ENCODE results near the gene IGSF3.
"Not testable (repeated sequence)": the region's sequence is repeated elsewhere in the genome, so short reads cannot be mapped to it uniquely, and the experiment has no call there.

GRCh38 chr1:116657836-116658235 lies 9.7 kb downstream of the IGSF3 start:
- TF ChIP-seq, protein P1, sequence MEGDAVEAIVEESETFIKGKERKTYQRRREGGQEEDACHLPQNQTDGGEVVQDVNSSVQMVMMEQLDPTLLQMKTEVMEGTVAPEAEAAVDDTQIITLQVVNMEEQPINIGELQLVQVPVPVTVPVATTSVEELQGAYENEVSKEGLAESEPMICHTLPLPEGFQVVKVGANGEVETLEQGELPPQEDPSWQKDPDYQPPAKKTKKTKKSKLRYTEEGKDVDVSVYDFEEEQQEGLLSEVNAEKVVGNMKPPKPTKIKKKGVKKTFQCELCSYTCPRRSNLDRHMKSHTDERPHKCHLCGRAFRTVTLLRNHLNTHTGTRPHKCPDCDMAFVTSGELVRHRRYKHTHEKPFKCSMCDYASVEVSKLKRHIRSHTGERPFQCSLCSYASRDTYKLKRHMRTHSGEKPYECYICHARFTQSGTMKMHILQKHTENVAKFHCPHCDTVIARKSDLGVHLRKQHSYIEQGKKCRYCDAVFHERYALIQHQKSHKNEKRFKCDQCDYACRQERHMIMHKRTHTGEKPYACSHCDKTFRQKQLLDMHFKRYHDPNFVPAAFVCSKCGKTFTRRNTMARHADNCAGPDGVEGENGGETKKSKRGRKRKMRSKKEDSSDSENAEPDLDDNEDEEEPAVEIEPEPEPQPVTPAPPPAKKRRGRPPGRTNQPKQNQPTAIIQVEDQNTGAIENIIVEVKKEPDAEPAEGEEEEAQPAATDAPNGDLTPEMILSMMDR (IDR thresholded peaks at IDR 0.05): not testable (repeated sequence)
- TF ChIP-seq EP300 (IDR thresholded peaks at IDR 0.05): not testable (repeated sequence)
